IPS DF 6.9 (cell line): ENCODE measurements around the gene CFI.

Experiments used
- DNase-seq: peaks from one replicate; pipeline ENCODE4 v3.0.0-alpha.2; 2013; ENCODE audit warnings: low read depth, low spot score
- H3K27ac ChIP-seq: one replicate; pipeline ENCODE4 v1.5.1; 2013; ENCODE audit warnings: low read length, control low read depth
- H3K27me3 ChIP-seq: 2 replicates; pipeline ENCODE4 v1.6.1; 2013; ENCODE audit warnings: mild to moderate bottlenecking, low read length; ENCODE audit not compliant: control insufficient read depth, insufficient read depth
- H3K36me3 ChIP-seq: 2 replicates; pipeline ENCODE4 v1.6.1; 2013; ENCODE audit warnings: low read length; ENCODE audit not compliant: control insufficient read depth, insufficient read depth
- H3K4me1 ChIP-seq: 2 replicates; pipeline ENCODE4 v1.6.1; 2013; ENCODE audit warnings: low read length; ENCODE audit not compliant: control insufficient read depth, insufficient read depth
- H3K4me3 ChIP-seq: 2 replicates; pipeline ENCODE4 v1.5.1; 2013; ENCODE audit warnings: mild to moderate bottlenecking, low read length
- H3K9me3 ChIP-seq: 2 replicates; pipeline ENCODE4 v1.6.1; 2013; ENCODE audit warnings: low read length, inconsistent platforms; ENCODE audit not compliant: control insufficient read depth, insufficient read depth
- WGBS: extraction: QIAGEN DNeasy Blood & Tissue Kit; methylation state at CpG from one replicate; pipeline ENCODE4 v1.1.7; 2013; ENCODE audit warnings: mixed read lengths, missing lambda C conversion rate; ENCODE audit not compliant: insufficient read length, insufficient coverage; 5-methylcytosine and 5-hydroxymethylcytosine counted together

CFI gene

GRCh38 chr4:109730619-109731545 lies 70.9 kb downstream of the CFI start:
- no peak for DNase-seq
- no peaks in the 10 kb centered on the region for H3K9me3 ChIP-seq
- WGBS, result no CpG with 5 or more reads among the region's 21 CpGs
- peak overlapping the region; percentile 72; the same call in 1 of the 2 replicates for H3K4me3 ChIP-seq
- no peak overlapping the region for H3K27ac ChIP-seq
- H3K36me3 ChIP-seq, result no peaks in the 10 kb centered on the region
- no peaks in the 10 kb centered on the region for H3K27me3 ChIP-seq
- no peaks in the 10 kb centered on the region for H3K4me1 ChIP-seq

GRCh38 chr4:109729718-109730618 lies 71.8 kb downstream of the CFI start, which contains the start of gene PLA2G12A:
Gene PLA2G12A, minus strand, starts transcription at chr4:109730070. Its CDS starts 261 bp downstream, at chr4:109729809.
- H3K4me3 ChIP-seq, result peak within 1 kb of the TSS; percentile 72
- peak; percentile 66 for DNase-seq
- no peaks in the 10 kb centered on the region for H3K9me3 ChIP-seq
- H3K36me3 ChIP-seq, result no peaks in the 10 kb centered on the region
- no peaks in the 10 kb centered on the region for H3K27me3 ChIP-seq
- no CpG with 5 or more reads among the region's 83 CpGs for WGBS
- H3K4me1 ChIP-seq, result no peaks in the 10 kb centered on the region
- H3K27ac ChIP-seq, result no peak within 1 kb of the TSS

- no CpG with 5 or more reads among the region's 25 CpGs for WGBS
Measured at GRCh38 chr4:109729117-109729717, 72.6 kb downstream of the CFI start.

GRCh38 chr4:109728385-109728784 lies 73.4 kb downstream of the CFI start:
- no peaks in the 10 kb centered on the region for H3K27me3 ChIP-seq
- no peak for DNase-seq
- no peaks in the 10 kb centered on the region for H3K4me1 ChIP-seq
- WGBS, result no CpG with 5 or more reads among the region's 6 CpGs
- no peak overlapping the region for H3K27ac ChIP-seq
- H3K36me3 ChIP-seq, result no peaks in the 10 kb centered on the region
- H3K4me3 ChIP-seq, result peak overlapping the region; percentile 60; the same call in 1 of the 2 replicates
- no peaks in the 10 kb centered on the region for H3K9me3 ChIP-seq

More at GRCh38 chr4:109729117-109729717, 72.6 kb downstream of the CFI start:
- Histone ChIP-seq H3K27ac (no peak overlapping the region), H3K9me3 (no peaks in the 10 kb centered on the region), H3K36me3 (no peaks in the 10 kb centered on the region), H3K27me3 (no peaks in the 10 kb centered on the region), H3K4me1 (no peaks in the 10 kb centered on the region), H3K4me3 (peak overlapping the region; percentile 60)
- no peak for DNase-seq

GRCh38 chr4:109723110-109723509 lies 78.7 kb downstream of the CFI start:
- no peaks in the 10 kb centered on the region for H3K36me3 ChIP-seq
- H3K9me3 ChIP-seq, result no peaks in the 10 kb centered on the region
- DNase-seq, result no peak
- WGBS, result no CpG with 5 or more reads among the region's 2 CpGs
- H3K4me1 ChIP-seq, result no peaks in the 10 kb centered on the region
- H3K27ac ChIP-seq, result no peak overlapping the region
- H3K4me3 ChIP-seq, result no peak overlapping the region
- no peaks in the 10 kb centered on the region for H3K27me3 ChIP-seq

GRCh38 chr4:109722357-109722756 lies 79.4 kb downstream of the CFI start:
- DNase-seq, result no peak
- H3K4me3 ChIP-seq, result no peak overlapping the region
- no peaks in the 10 kb centered on the region; the same call in 1 of the 2 replicates for H3K36me3 ChIP-seq
- H3K27me3 ChIP-seq, result no peaks in the 10 kb centered on the region
- no peaks in the 10 kb centered on the region for H3K9me3 ChIP-seq
- H3K4me1 ChIP-seq, result no peaks in the 10 kb centered on the region
- H3K27ac ChIP-seq, result no peak overlapping the region

- Histone ChIP-seq H3K27me3 (no peaks in the 10 kb centered on the region), H3K4me3 (no peak overlapping the region), H3K36me3 (no peaks in the 10 kb centered on the region; the same call in 1 of the 2 replicates), H3K27ac (no peak overlapping the region), H3K9me3 (no peaks in the 10 kb centered on the region), H3K4me1 (no peaks in the 10 kb centered on the region)
- no CpG with 5 or more reads among the region's 7 CpGs for WGBS
- no peak for DNase-seq
Measured at GRCh38 chr4:109721033-109721432, 80.8 kb downstream of the CFI start.

GRCh38 chr4:109719604-109720003 lies 82.2 kb downstream of the CFI start:
- Histone ChIP-seq H3K27me3 (no peaks in the 10 kb centered on the region), H3K4me3 (no peak overlapping the region), H3K27ac (no peak overlapping the region), H3K4me1 (no peaks in the 10 kb centered on the region), H3K9me3 (no peaks in the 10 kb centered on the region), H3K36me3 (no peaks in the 10 kb centered on the region; the same call in 1 of the 2 replicates)
- DNase-seq, result no peak
- no CpG with 5 or more reads among the region's 4 CpGs for WGBS

GRCh38 chr4:109718759-109719158 lies 83.0 kb downstream of the CFI start:
- no peak for DNase-seq
- Histone ChIP-seq H3K4me1 (no peaks in the 10 kb centered on the region), H3K9me3 (no peaks in the 10 kb centered on the region), H3K27ac (no peak overlapping the region), H3K27me3 (no peaks in the 10 kb centered on the region), H3K36me3 (no peaks in the 10 kb centered on the region; the same call in 1 of the 2 replicates), H3K4me3 (no peak overlapping the region)
- no CpG with 5 or more reads among the region's 1 CpG for WGBS

GRCh38 chr4:109713500-109713899 lies 88.3 kb downstream of the CFI start:
- H3K4me3 ChIP-seq, result no peak overlapping the region
- DNase-seq, result no peak
- WGBS, result no CpG with 5 or more reads among the region's 3 CpGs
- no peaks in the 10 kb centered on the region for H3K4me1 ChIP-seq
- H3K36me3 ChIP-seq, result no peaks in the 10 kb centered on the region; the same call in 1 of the 2 replicates
- H3K27me3 ChIP-seq, result no peaks in the 10 kb centered on the region
- H3K27ac ChIP-seq, result no peak overlapping the region
- no peaks in the 10 kb centered on the region for H3K9me3 ChIP-seq
